ENCODE measurements around the gene SDS.

Gene SDS

GRCh38 chr12:113347892-113348291 lies 55.8 kb downstream of the SDS start:
- TF ChIP-seq EZH2phosphoT487 (IDR thresholded peaks at IDR 0.05; ENCODE audit: low read depth) (no peak), CTCF (IDR thresholded peaks at IDR 0.05; ENCODE audit: low read depth, low read length) (no peak)

GRCh38 chr12:113347107-113347506 lies 56.6 kb downstream of the SDS start:
- Histone ChIP-seq H3K4me2 (ENCODE audit: low read length) (no peak overlapping the region), H3K36me3 (replicated peaks; ENCODE audit: low read depth, low read length) (no peaks in the 10 kb centered on the region)
- no peak for TF ChIP-seq CTCF (IDR thresholded peaks at IDR 0.05; ENCODE audit: low read depth, low read length)
- TF ChIP-seq EZH2phosphoT487 (IDR thresholded peaks at IDR 0.05; ENCODE audit: low read depth), result no peak

More at GRCh38 chr12:113347892-113348291, 55.8 kb downstream of the SDS start:
- Histone ChIP-seq H3K9me3 (ENCODE audit: insufficient read depth, low read length) (no peaks in the 10 kb centered on the region), H3K27me3 (ENCODE audit: low read depth, low read length) (peaks cover 2% of the 10 kb centered on the region), H3K9ac (ENCODE audit: low read length) (no peak overlapping the region), H3K27ac (ENCODE audit: low read length) (no peak overlapping the region), H3K79me2 (ENCODE audit: low read length) (no peaks in the 10 kb centered on the region), H3K4me1 (ENCODE audit: low read length) (no peaks in the 10 kb centered on the region), H3K4me3 (ENCODE audit: low read length) (no peak overlapping the region), H4K20me1 (ENCODE audit: insufficient read depth, low read length) (no peaks in the 10 kb centered on the region), H3K36me3 (replicated peaks; ENCODE audit: low read depth, low read length) (no peaks in the 10 kb centered on the region), H3K4me2 (ENCODE audit: low read length) (no peak overlapping the region), H2AFZ (ENCODE audit: low read depth, low read length) (no peak overlapping the region)

GRCh38 chr12:113346353-113346752 lies 57.3 kb downstream of the SDS start:
- Histone ChIP-seq H2AFZ (ENCODE audit: low read depth, low read length) (no peak overlapping the region), H3K4me2 (ENCODE audit: low read length) (no peak overlapping the region), H3K27me3 (ENCODE audit: low read depth, low read length) (no peaks in the 10 kb centered on the region; the same call in 1 of the 2 replicates)

More at GRCh38 chr12:113347107-113347506, 56.6 kb downstream of the SDS start:
- Histone ChIP-seq H3K27me3 (ENCODE audit: low read depth, low read length) (no peaks in the 10 kb centered on the region; the same call in 1 of the 2 replicates), H3K9me3 (ENCODE audit: insufficient read depth, low read length) (no peaks in the 10 kb centered on the region), H3K9ac (ENCODE audit: low read length) (no peak overlapping the region), H3K27ac (ENCODE audit: low read length) (no peak overlapping the region), H3K4me3 (ENCODE audit: low read length) (no peak overlapping the region), H4K20me1 (ENCODE audit: insufficient read depth, low read length) (no peaks in the 10 kb centered on the region), H3K79me2 (ENCODE audit: low read length) (no peaks in the 10 kb centered on the region), H3K4me1 (ENCODE audit: low read length) (no peaks in the 10 kb centered on the region), H2AFZ (ENCODE audit: low read depth, low read length) (no peak overlapping the region)

GRCh38 chr12:113345318-113345717 lies 58.4 kb downstream of the SDS start:
- no peak overlapping the region for H2AFZ ChIP-seq (ENCODE audit: low read depth, low read length)
- H3K4me1 ChIP-seq (ENCODE audit: low read length), result peaks cover 10% of the 10 kb centered on the region
- no peak overlapping the region for H3K4me3 ChIP-seq (ENCODE audit: low read length)
- no peak overlapping the region for H3K9ac ChIP-seq (ENCODE audit: low read length)
- H4K20me1 ChIP-seq (ENCODE audit: insufficient read depth, low read length), result no peaks in the 10 kb centered on the region
- H3K27me3 ChIP-seq (ENCODE audit: low read depth, low read length), result no peaks in the 10 kb centered on the region; the same call in 1 of the 2 replicates
- H3K79me2 ChIP-seq (ENCODE audit: low read length), result no peaks in the 10 kb centered on the region
- H3K27ac ChIP-seq (ENCODE audit: low read length), result no peak overlapping the region
- H3K36me3 ChIP-seq (replicated peaks; ENCODE audit: low read depth, low read length), result no peaks in the 10 kb centered on the region
- no peaks in the 10 kb centered on the region for H3K9me3 ChIP-seq (ENCODE audit: insufficient read depth, low read length)
- TF ChIP-seq CTCF (IDR thresholded peaks at IDR 0.05; ENCODE audit: low read depth, low read length) (no peak), EZH2phosphoT487 (IDR thresholded peaks at IDR 0.05; ENCODE audit: low read depth) (no peak)
- no peak overlapping the region for H3K4me2 ChIP-seq (ENCODE audit: low read length)

More at GRCh38 chr12:113346353-113346752, 57.3 kb downstream of the SDS start:
- Histone ChIP-seq H4K20me1 (ENCODE audit: insufficient read depth, low read length) (no peaks in the 10 kb centered on the region), H3K4me1 (ENCODE audit: low read length) (peaks cover 6% of the 10 kb centered on the region), H3K9ac (ENCODE audit: low read length) (no peak overlapping the region), H3K4me3 (ENCODE audit: low read length) (no peak overlapping the region), H3K79me2 (ENCODE audit: low read length) (no peaks in the 10 kb centered on the region), H3K36me3 (replicated peaks; ENCODE audit: low read depth, low read length) (no peaks in the 10 kb centered on the region), H3K9me3 (ENCODE audit: insufficient read depth, low read length) (no peaks in the 10 kb centered on the region), H3K27ac (ENCODE audit: low read length) (no peak overlapping the region)
- TF ChIP-seq CTCF (IDR thresholded peaks at IDR 0.05; ENCODE audit: low read depth, low read length) (no peak), EZH2phosphoT487 (IDR thresholded peaks at IDR 0.05; ENCODE audit: low read depth) (no peak)

Data from OCI-LY3 (cell line).